Measurements from ENCODE around the gene GAGE12F. TPM values are rescaled to one million over a fixed set of nuclear protein-coding genes. Genes with fewer than 3 reads are reported as not detected.

GAGE12F gene
- not detected in 2 replicates for total RNA-seq

GRCh38 chrX:49560542-49560941, at the start of gene GAGE12F:
TSS of gene GAGE12F (plus strand) at chrX:49560842. CDS start at chrX:49561997, 1,155 bp downstream.

GRCh38 chrX:49531877-49532276, 28.8 kb upstream of the GAGE12F start, which contains the start of gene GAGE12C:
TSS of gene GAGE12C (plus strand) at chrX:49532177. CDS start at chrX:49533332, 1,155 bp downstream.

GRCh38 chrX:49541433-49541832, 19.2 kb upstream of the GAGE12F start, which contains the start of gene GAGE12D:
TSS of gene GAGE12D (plus strand) at chrX:49541733. CDS start at chrX:49542888, 1,155 bp downstream.

GRCh38 chrX:49550989-49551388, 9.7 kb upstream of the GAGE12F start, which contains the start of gene GAGE12E:
TSS of gene GAGE12E (plus strand) at chrX:49551289. CDS start at chrX:49552444, 1,155 bp downstream.

GRCh38 chrX:49570100-49570499, 9.5 kb downstream of the GAGE12F start, which contains the start of gene GAGE12G:
TSS of gene GAGE12G (plus strand) at chrX:49570400. CDS start at chrX:49571555, 1,155 bp downstream.

GRCh38 chrX:49579649-49580048, 19.0 kb downstream of the GAGE12F start, which contains the start of gene GAGE12H:
TSS of gene GAGE12H (plus strand) at chrX:49579949. CDS start at chrX:49581104, 1,155 bp downstream.

GRCh38 chrX:49589196-49589595, 28.6 kb downstream of the GAGE12F start, which contains the start of gene GAGE2A:
TSS of gene GAGE2A (plus strand) at chrX:49589496. CDS start at chrX:49590651, 1,155 bp downstream.

GRCh38 chrX:49598720-49599119, 38.1 kb downstream of the GAGE12F start, which contains the start of gene GAGE1:
TSS of gene GAGE1 (plus strand) at chrX:49599020. CDS start at chrX:49600175, 1,155 bp downstream.

Small RNA genes lying within 50 kb of the gene (small RNA-seq; reads per million reads assigned to genes)
- not detected for gene GAGE12B

Other genes starting within 250 kb of the GAGE12F start
- not detected in 2 replicates for gene GAGE12J, start 238.8 kb upstream of the GAGE12F start, total RNA-seq
- gene GAGE13, start 229.3 kb upstream of the GAGE12F start, total RNA-seq = not detected in 2 replicates
- not detected in 2 replicates for gene GAGE12C, start 28.7 kb upstream of the GAGE12F start, total RNA-seq
- gene GAGE12D, start 19.1 kb upstream of the GAGE12F start, total RNA-seq = not detected in 2 replicates
- gene GAGE12E, start 9.6 kb upstream of the GAGE12F start, total RNA-seq = not detected in 2 replicates
- not detected in 2 replicates for gene GAGE12G, start 9.6 kb downstream of the GAGE12F start, total RNA-seq
- gene GAGE12H, start 19.1 kb downstream of the GAGE12F start, total RNA-seq = not detected in 2 replicates
- not detected in 2 replicates for gene GAGE2A, start 28.7 kb downstream of the GAGE12F start, total RNA-seq
- not detected in 2 replicates for gene GAGE1, start 38.2 kb downstream of the GAGE12F start, total RNA-seq
- gene PAGE1, start 135.1 kb downstream of the GAGE12F start, total RNA-seq = not detected in 2 replicates